ENCODE measurements around the gene BANK1. TPM values are rescaled to one million over a fixed set of nuclear protein-coding genes. Genes with fewer than 3 reads are reported as not detected.

BANK1 gene, protein sequence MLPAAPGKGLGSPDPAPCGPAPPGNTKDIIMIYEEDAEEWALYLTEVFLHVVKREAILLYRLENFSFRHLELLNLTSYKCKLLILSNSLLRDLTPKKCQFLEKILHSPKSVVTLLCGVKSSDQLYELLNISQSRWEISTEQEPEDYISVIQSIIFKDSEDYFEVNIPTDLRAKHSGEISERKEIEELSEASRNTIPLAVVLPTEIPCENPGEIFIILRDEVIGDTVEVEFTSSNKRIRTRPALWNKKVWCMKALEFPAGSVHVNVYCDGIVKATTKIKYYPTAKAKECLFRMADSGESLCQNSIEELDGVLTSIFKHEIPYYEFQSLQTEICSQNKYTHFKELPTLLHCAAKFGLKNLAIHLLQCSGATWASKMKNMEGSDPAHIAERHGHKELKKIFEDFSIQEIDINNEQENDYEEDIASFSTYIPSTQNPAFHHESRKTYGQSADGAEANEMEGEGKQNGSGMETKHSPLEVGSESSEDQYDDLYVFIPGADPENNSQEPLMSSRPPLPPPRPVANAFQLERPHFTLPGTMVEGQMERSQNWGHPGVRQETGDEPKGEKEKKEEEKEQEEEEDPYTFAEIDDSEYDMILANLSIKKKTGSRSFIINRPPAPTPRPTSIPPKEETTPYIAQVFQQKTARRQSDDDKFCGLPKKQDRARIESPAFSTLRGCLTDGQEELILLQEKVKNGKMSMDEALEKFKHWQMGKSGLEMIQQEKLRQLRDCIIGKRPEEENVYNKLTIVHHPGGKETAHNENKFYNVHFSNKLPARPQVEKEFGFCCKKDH
- 0.67 TPM for polyA plus RNA-seq (ENCODE audit: insufficient read length)

DNA sequence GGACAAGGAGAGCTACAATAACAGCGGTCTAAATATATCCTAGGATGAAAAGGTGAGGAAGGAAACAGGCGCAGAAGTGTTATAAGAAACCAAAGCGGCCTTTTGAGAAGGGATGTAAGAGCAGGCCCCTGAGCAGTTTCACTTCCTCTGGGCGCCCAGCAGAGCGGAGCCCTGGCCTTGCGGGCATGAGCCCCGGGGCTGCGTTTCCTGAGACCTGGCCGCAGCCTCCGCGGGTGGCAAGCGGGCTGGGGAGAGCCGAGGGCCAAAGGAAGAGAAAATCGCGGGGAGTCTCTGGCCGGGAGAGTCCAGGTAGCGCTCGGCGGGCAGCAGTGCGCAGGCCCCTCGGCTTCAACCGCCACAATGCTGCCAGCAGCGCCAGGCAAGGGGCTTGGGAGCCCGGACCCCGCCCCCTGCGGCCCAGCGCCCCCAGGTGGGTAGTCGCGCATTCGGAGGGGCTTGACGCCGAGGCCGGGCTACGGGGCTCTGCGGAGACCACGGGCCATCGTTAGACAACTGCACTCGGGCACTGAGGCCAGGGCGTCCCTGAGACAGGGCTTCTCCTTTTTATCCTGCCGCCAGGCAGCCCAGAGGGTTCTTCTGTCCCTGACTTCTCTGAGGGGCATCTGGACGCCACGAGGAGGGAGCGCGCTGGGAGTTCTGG, at the start of gene BANK1:
Gene BANK1, plus strand, starts transcription at position 210 of the 661 bp plus-strand sequence. Its CDS starts 151 bp downstream, at position 361.
- peak; percentile 21 for DNase-seq

DNA sequence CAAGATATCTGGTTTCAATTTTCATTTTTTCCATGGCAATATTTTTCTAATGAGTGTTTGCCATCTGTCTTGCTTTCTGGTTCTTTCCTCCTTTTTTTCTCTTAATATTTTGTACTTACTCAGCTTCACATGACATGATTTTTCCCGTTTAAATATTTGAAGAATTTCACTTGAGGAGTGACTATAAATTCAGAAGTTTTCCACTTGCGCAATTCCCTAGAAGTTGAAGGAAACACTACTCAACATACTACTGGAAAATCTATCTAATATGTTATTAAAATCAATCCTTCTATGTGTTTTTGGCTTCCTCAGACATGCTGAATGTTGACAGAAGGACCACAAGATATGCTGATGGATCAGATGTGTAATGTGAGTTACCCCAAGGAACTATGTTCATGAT, 36.8 kb upstream of the BANK1 start:
- DNase-seq = no peak

DNA sequence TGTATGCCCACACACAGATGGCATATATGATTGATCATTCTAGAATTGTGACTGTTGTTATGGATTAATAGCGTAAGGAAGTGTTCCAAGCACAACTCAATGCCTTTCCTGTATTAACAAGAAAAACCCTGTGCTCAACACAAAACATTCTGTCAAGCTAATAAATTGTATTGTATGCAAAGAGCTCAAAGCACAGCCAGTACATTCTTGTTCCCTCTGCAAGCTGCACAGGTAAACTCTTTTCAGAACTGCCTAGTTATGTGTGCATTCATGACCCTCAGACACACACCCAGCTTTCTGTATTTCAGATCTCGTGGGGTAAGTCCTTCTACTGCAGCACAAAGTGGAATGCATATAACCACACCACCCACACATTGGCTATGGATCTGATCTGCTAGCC, 34.3 kb upstream of the BANK1 start:
- DNase-seq = no peak

DNA sequence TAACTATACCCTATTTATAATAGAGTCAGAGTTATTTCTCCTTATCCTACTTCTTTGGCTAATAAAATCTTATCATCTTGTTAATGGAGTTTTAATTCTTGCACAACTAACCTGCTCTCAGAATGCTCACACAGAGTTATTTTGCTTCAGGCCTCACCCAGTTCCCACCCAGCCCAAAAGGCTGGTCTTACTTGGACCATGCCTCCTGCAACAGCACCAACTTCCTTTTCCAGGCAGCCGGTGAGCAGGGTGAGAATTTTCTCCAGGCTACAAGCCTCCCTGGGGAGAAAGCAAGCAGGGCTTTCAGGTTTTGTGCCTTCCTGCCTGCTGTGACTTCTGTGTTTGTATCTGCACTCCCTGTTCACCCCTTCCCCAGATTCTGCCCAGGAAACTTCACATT, 29.1 kb upstream of the BANK1 start:
- no peak for DNase-seq

DNA sequence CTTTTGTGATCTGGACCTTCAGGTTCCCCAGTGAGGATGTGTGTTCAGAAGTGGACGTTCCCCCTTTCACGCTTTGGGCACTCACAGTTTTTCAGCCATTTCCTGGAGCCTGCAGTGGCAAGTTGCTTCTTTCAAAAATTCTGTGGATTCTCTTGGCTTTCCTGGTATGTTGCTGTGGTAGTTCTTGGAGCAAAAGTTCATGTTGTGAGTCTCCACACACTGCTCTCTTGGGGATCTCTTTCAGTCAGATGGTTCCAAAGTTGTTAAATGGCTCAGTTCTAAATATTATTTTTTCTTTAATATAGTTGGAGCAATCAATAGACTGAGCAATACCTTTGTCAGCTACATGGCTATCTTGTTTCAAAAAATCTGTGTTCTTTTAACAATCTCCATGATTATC, 28.5 kb upstream of the BANK1 start:
- DNase-seq = no peak

DNA sequence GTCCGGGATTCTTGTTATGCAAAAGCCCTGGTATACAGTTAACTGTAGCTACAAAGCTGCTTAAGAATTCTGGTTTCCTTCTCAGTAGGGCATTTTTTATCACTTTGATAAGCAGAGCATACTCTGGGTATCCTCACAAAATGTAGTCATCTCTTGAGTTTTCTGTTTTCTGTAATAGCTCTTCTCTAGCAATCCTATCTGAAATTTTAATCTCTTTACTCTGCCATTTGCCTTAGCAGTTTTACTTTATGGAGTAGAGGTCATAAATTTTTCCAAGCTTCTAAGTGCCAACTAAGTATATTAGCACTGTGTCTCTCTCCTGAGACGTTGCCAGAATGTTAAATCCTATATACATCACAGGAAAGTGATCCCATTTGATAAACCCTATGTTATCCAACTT, 28.0 kb upstream of the BANK1 start:
- DNase-seq = no peak

DNA sequence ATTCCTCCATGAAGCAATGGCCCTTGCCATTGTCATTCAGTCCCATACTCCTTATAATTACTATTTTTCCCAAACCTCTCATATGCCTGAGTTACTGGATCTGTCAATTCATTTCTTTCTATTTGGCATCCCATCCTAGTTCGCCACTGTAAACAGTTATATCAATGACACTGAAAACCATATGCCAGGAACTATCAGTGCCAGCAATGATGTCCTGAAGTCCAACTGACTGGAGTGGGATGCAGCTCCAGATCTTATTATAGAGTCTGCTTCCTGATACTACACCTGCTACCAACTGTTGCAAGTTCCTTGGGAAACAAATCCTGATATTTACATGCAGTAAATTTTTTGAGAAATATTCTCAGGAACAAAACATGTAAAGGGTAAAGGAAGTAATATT, 27.0 kb upstream of the BANK1 start:
- no peak for DNase-seq

DNA sequence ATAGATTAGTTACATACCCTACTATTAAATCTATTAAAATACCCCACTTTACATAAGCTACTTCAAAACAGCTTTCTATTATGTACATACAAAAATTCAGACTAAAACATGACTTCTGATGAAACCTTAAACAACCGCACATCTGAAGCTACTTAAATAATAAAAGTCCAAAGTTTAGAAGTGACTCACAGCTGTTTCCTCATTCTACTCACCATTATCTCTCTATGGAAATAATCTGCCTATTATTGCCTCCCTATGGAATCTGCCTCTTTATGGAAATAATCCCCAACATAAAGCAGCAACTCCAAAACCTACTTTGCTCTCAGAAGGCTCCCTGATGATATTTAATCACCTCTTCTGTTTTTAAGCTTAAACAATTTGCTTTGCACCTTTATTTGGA, 15.7 kb upstream of the BANK1 start:
- no peak for DNase-seq

DNA sequence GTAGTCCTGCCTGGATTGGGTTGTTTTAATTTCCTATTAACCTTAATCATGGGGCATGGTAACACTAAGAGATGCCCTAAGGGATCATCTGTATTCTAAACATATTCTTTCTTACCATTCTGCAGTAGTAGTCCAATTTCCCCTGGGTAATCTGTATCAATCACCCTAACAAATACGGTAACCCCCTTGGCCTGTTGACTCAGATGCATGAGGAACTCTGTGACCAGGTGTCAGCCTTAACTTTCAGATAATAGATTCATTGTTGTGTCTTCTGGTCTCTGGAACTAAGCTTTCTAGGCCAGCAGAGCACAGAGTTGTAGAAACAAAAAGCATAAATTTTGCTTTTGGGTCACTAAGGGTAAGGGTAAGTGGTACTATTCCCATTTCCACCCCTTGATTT, 13.1 kb upstream of the BANK1 start:
- no peak for DNase-seq

DNA sequence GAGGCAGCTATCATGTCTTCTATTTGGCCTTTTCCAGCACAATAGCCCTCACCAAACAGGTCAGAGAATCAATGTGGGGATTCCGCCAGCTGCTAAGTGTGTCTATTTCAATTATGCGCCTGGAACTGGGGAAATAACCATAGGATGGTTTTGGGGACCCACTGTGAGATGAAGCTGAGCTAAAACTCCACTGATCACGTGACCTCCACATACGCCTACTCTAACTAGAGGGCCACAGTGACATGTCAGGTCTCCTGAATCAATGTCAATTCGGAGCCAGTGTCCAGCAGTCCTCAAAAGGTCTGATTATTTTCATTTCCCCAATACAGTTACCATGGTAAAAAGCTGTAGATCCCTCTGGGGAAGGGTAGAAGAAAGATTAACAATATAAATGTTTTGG, 10.2 kb upstream of the BANK1 start:
- DNase-seq = no peak

DNA sequence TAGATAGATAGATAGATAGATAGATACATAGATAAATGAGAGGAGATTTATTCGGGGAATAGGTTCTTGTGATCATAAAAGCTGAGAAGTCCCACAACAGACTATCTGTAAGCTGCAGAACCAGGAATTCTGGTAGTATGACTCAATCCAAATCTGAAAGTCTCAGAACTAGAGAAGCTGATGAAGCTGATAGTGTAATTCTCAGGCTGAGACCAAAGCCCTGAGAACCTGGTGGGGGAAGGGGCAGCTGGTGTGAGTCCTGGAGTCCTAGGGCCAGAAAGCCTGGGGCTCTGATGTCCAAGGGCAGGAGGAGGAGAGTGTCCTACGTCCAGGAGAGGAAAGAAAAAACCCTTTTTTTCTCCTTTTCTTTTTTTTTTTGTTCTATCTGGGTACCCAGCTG, 8.0 kb upstream of the BANK1 start:
- DNase-seq = no peak

DNA sequence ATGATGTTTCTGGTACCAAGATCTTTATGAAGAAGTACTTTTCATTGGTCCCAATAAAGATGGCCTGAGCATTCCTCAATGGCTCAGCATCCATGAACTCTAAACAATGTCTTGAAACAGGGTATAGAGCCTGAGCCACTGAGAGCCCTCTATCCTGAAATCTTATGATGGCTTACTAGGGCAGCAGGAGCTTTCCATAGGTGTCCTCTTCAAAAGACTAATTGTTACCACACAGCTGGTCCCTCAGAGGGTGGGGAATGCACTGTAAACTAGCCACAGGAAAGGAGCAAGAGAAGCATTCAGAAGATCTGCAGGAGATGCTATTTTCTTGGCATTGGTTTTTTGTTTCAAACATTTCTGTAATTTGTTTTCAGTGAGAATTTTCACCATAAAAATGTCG, 5.6 kb upstream of the BANK1 start:
- no peak for DNase-seq

DNA sequence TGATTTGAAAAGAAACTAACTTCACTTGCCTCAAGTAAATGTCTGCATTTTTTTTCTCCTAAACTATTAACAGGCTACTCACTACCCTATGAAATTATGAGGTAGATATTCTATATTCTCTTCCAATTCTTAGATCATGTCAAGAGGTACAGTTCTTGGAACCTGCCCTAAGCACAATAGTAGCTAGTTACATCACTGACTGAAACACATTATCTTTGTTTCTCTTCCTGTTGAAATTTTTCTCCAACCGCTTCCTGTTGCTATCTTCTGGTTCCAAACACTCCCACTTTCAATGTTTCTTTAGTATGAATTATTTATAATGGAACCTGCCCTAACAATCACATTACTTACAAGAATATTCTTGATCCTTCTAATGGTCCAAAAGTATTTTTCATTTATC, 5.0 kb upstream of the BANK1 start:
- no peak for DNase-seq

DNA sequence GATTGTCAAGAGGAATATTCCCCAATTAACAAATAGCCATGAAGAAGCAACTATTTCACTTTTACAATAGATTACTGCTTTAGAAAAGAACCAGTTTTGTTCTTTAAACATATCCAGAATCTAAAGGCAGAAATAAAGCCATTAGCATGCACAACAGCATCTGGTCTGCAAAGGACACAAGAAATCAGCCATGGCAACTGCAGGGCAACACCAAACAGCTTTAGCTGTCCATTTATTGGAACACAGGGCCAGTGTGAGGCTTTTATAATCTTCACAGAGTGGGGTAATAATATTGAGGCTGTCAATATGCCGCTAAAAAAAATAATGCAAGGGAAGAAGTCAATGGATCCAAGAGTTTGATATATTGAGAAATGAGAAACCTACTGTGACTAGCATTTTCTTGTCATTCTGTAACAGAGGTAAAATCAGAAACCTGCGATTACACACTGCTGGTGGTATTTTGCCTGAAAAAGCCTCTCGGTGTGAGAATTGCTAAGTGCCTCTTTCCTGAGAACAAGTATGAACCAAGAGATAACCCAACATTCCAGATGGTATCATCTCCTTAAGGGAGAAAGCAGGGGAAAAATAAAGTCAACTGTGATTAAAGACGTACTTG, 2.7 kb upstream of the BANK1 start:
- no peak for DNase-seq

DNA sequence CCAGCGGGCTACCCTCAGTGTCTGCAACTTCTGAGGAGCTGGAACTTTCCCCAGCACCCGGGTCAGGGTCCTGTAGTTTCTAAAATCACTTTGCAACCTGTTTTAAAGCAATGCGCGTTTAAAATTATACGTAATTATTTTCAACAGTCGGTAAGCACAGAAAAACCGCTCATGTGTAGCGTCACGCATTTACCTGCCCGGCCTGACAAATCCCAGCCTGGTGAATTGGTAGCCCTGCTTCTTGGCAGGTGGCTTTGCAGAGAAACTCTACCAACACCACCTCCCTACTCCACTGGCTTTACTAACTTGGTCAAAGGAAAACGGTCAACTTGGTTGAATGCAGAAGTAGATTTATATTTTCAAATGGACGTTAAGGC, 640 bp downstream of the BANK1 start:
- peak; percentile 7 for DNase-seq

DNA sequence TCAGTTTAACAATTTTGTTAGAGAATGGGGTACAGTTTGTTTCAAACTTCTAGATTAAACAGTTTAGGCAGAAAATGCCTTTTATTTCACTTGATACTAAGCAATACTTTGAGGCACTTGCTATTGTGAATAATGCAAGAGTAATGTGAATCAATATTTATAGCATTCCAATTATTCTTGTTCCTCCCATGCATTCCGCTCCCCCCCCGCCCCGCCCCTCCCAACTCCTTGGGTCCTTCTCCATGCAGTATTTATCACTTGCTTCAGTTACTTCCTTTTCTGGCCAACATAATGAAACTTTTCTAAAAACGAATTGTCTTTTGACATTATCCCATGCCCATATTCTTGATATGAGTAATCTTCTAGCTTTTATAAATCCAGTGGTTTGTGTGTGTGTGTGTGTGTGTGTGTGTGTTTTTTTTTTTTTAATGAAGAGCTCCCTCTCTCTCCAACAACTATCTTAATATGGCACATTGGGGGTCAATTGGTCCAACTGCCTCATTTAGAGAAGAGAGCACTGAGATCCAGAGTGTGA, 1.6 kb downstream of the BANK1 start:
- no peak for DNase-seq

DNA sequence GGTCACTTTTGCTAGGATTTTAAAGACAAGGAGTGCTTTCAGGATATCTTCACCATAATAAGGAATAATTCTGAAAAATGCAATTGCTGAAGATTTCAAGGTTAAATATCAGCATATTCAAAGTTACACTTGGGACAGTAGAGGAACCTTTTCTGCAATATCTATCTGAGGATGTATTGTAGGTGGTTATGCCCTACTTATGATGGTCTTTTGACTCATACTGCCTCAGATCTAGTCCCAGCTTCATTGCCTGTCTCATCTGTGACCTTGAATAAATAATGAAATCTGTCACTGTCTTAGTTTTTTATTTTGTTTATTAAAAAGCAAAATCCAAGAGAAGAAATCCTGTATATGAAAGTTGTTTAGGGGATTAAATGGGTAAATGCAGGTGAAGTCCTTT, 2.9 kb downstream of the BANK1 start:
- DNase-seq = no peak

DNA sequence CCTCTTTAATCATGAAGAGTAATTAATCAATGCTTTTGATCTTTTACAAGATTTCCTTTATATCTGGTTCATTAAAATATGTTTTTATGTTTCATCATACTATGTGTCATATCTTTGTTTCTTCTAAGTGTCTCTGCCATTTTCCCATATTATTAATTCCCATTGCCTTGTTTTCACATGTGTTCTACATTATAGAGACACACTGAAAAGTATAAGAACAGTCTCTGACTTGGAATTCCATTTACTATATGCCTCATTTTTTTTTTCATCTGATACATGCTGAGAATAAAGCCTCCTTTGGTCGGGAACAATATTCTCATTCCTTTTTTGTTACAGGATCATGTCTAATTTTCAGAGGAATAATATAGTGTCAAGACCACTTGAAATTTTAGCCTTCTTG, 4.3 kb downstream of the BANK1 start:
- DNase-seq = no peak

DNA sequence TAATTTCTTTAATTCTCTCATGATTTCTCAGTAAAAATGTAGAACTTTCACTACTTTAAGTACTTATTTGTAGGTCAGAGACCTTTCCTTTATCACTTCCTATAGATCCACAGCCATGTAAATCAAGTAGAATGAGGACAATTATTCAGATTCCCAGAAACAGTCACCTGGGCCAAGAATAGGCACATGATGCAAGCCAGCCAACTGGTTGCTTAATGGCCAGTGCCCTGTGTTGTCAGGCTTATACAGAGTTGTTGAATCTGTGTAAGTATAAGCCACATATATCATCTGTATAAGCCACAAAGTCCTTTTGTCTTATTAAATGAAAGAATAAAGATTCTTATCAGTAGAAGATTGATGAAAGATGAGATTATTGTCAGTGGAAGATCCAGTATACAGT, 5.2 kb downstream of the BANK1 start:
- DNase-seq = no peak

DNA sequence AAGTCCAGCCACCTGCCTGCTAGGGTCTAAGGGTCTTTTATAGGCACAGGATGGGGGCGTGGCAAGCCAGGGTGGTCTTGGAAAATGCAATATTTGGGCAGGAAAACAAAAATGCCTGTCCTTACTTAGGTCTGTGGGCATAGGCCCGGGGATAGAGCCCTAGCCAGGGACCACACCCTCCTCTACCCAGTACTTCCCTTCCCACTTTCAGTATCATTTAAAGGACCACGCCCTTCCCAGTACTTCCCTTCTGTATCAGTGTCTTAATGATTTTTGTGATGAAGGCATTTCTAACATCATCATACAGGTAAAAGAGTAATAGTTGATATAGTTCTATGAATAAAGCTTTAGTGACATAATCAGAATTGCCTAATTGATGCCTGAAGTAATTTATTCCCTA, 11.4 kb downstream of the BANK1 start:
- no peak for DNase-seq

DNA sequence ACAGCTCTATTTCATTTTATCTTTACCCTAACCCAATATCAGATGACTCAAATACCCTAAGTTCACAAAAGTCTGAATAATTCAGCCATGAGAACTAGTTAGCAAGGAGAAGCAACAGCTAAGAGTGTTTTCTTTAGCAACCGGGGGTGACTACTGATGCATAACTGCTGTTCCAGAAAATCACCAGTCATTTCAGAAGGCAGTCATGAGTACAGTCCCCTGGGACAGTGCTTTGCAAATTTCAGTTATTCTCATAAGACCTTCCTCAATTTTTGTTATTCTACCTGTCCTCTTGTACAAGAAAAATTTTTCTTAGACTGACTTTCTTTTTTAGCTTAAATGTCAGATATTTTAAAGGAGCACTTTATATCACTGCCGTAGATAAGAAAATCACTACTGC, 16.4 kb downstream of the BANK1 start:
- no peak for DNase-seq

DNA sequence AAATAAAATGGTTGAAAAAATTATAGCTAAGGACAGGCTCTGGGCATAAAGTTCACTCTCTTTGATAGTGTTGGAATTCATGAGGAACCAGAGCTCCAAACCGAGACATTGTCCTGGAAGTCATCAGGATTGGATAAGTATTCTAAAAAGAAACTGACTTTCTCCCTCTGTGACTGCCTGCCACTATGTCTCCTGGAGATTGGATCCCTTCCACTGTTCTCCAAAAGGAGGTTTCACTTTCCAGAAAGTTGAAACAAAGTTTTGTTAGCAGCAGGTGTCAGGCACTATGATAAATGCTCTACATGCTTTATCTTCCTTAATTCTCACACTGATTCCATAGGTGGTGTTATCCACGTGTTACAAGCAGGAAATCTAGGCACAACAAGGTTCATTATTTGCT, 16.8 kb downstream of the BANK1 start:
- no peak for DNase-seq

DNA sequence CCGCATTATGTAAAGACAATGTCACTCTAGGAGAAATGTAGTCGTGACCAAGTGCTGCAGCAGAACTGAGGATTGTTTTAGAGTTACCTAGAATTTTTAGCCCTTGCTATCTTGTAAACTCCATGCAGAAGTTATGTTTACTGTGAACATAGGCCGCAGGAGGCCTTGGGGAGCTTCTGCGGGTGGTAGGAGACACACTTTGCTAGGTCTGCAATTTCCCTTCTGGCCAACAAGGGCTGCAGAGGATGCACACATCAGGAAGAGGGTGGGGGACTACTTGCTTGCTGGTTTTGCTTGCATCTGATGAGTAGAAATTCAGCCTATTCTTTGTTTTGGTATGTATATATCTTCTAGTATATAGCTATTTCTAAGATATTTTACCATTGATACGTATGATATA, 23.1 kb downstream of the BANK1 start:
- DNase-seq = no peak

Data from hindlimb muscle (tissue), 1 donor.